GM23248 (cell line): ENCODE data around the gene VANGL1. TPM values are rescaled to one million over a fixed set of nuclear protein-coding genes. Genes with fewer than 3 reads are reported as not detected.
"Not testable (repeated sequence)": the region's sequence is repeated elsewhere in the genome, so short reads cannot be mapped to it uniquely, and the experiment has no call there.

Source experiments
- DNase-seq: peaks from one replicate; pipeline ENCODE4 v3.0.0-alpha.2; 2015
- H2AFZ ChIP-seq: fragments of 200-600 bp; sonication (generic); 2 replicates; pipeline ENCODE4 v1.6.1; 2016; ENCODE audit warnings: antibody characterized with exemption
- H3F3A ChIP-seq: fragments of 200-600 bp; sonication (generic); 2 replicates; pipeline ENCODE4 v1.6.1; 2016; ENCODE audit warnings: mild to moderate bottlenecking, antibody characterized with exemption, mixed run types; ENCODE audit not compliant: insufficient read depth
- H3K27ac ChIP-seq: fragments of 200-600 bp; sonication (generic); 2 replicates; pipeline ENCODE4 v1.5.1; 2016; ENCODE audit warnings: mild to moderate bottlenecking
- H3K27me3 ChIP-seq: fragments of 200-600 bp; sonication (generic); replicated peaks from 2 replicates; pipeline ENCODE4 v1.6.1; 2016; ENCODE audit warnings: mild to moderate bottlenecking; ENCODE audit not compliant: insufficient read depth
- H3K36me3 ChIP-seq: fragments of 200-600 bp; sonication (generic); 2 replicates; pipeline ENCODE4 v1.6.1; 2016; ENCODE audit warnings: low read depth, mild to moderate bottlenecking
- H3K4me1 ChIP-seq: fragments of 200-600 bp; sonication (generic); 2 replicates; pipeline ENCODE4 v1.6.1; 2016; ENCODE audit warnings: mild to moderate bottlenecking; ENCODE audit not compliant: insufficient read depth
- H3K4me2 ChIP-seq: fragments of 200-600 bp; sonication (generic); one replicate; pipeline ENCODE4 v1.6.1; 2016; ENCODE audit warnings: mild to moderate bottlenecking; ENCODE audit not compliant: unreplicated experiment
- H3K4me3 ChIP-seq: fragments of 200-600 bp; sonication (generic); 2 replicates; pipeline ENCODE4 v1.5.1; 2016; ENCODE audit warnings: mild to moderate bottlenecking
- H3K79me2 ChIP-seq: fragments of 200-600 bp; sonication (generic); 2 replicates; pipeline ENCODE4 v1.6.1; 2016; ENCODE audit warnings: mild to moderate bottlenecking; ENCODE audit not compliant: insufficient read depth
- H3K9ac ChIP-seq: fragments of 200-600 bp; sonication (generic); 2 replicates; pipeline ENCODE4 v1.6.1; 2016; ENCODE audit warnings: mild to moderate bottlenecking
- H3K9me2 ChIP-seq: fragments of 200-600 bp; sonication (generic); 2 replicates; pipeline ENCODE4 v1.6.1; 2016; ENCODE audit warnings: mixed run types, mild to moderate bottlenecking, moderate library complexity; ENCODE audit not compliant: insufficient read depth
- H3K9me3 ChIP-seq: fragments of 200-600 bp; sonication (generic); one replicate; pipeline ENCODE4 v1.6.1; 2017; ENCODE audit warnings: low read depth
- H4K20me1 ChIP-seq: fragments of 200-600 bp; sonication (generic); 2 replicates; pipeline ENCODE4 v1.6.0; 2016; ENCODE audit not compliant: insufficient read depth
- EZH2 ChIP-seq: fragments of 200-600 bp; sonication (generic); IDR thresholded peaks from 2 replicates; pipeline ENCODE4 v1.6.1; 2018; ENCODE audit warnings: antibody characterized with exemption, mild to moderate bottlenecking; ENCODE audit not compliant: insufficient read depth, poor library complexity, severe bottlenecking
- EZH2phosphoT487 ChIP-seq: fragments of 200-600 bp; sonication (generic); IDR thresholded peaks from 2 replicates; pipeline ENCODE4 v1.6.1; 2018; ENCODE audit warnings: antibody characterized with exemption, moderate library complexity, mild to moderate bottlenecking, low read depth; ENCODE audit not compliant: insufficient read depth
- WGBS, 2 experiments: methylation state at CpG; one replicate each; pipeline ENCODE4 v1.1.6; 2015 to 2017; ENCODE audit warnings: low lambda C conversion rate in 2 of 2, low coverage in 1 of 2; ENCODE audit errors: missing lambda C conversion rate in 2 of 2; 5-methylcytosine and 5-hydroxymethylcytosine counted together
- in situ Hi-C: fragments of 300-500 bp; cut with MboI; formaldehyde crosslinking; loops from 2 replicates; pipeline ENCODE4 v1.15.0; 2020
- polyA plus RNA-seq: library from polyadenylated mRNA; unstranded; fragments of >200 nt; fragmentation: Nextera tagmentation; extraction: Ambion mirVana; gene quantifications from 2 replicates; pipeline ENCODE4 v1.2.1, GENCODE V29; 2016
- total RNA-seq: library from RNA; depleted of rRNA; stranded (reverse); fragments of >200 nt; shearing (Covaris generic); gene quantifications from 2 replicates; pipeline ENCODE4 v1.2.3, GENCODE V29; 2014

The VANGL1 gene
- total and polyA plus RNA-seq, 2 experiments from 2014 or later, result 11.7 to 14.7 TPM

DNA sequence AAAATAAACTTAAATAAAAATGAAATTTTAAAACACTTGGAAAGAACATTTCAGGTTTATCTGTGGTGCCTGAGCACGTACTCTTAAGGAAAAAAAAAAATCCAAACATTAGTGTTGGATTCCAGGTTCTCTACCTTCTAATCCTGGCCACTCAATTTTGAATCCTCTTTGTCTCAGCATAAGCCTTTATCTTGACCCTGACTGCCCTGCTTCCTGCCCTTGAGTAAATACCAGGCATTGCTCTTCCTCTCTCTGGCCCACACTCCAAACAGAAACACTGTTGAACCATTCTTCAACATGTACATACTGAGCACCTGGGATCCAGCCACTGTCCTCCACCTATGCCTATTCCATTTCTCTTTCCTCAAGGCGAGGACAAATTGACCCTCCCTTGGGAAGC lies 11.4 kb upstream of the VANGL1 start:
- Histone ChIP-seq H3K4me2 (no peak overlapping the region), H3K9me3 (no peaks in the 10 kb centered on the region), H3K4me3 (no peak overlapping the region), H3K9ac (no peak overlapping the region), H3K36me3 (no peaks in the 10 kb centered on the region), H3K79me2 (no peaks in the 10 kb centered on the region), H2AFZ (no peak overlapping the region), H4K20me1 (no peaks in the 10 kb centered on the region), H3K9me2 (no peaks in the 10 kb centered on the region), H3F3A (no peaks in the 10 kb centered on the region), H3K4me1 (no peaks in the 10 kb centered on the region), H3K27me3 (peaks cover 8% of the 10 kb centered on the region; the same call in 1 of the 2 replicates), H3K27ac (no peak overlapping the region)
- in situ Hi-C loops, result no loop called here
- no peak for TF ChIP-seq EZH2phosphoT487
- TF ChIP-seq EZH2, result no peak
- DNase-seq, result no peak
- WGBS, 2 experiments, result 35 to 42% methylated on average over 2 of the region's 2 CpGs

DNA sequence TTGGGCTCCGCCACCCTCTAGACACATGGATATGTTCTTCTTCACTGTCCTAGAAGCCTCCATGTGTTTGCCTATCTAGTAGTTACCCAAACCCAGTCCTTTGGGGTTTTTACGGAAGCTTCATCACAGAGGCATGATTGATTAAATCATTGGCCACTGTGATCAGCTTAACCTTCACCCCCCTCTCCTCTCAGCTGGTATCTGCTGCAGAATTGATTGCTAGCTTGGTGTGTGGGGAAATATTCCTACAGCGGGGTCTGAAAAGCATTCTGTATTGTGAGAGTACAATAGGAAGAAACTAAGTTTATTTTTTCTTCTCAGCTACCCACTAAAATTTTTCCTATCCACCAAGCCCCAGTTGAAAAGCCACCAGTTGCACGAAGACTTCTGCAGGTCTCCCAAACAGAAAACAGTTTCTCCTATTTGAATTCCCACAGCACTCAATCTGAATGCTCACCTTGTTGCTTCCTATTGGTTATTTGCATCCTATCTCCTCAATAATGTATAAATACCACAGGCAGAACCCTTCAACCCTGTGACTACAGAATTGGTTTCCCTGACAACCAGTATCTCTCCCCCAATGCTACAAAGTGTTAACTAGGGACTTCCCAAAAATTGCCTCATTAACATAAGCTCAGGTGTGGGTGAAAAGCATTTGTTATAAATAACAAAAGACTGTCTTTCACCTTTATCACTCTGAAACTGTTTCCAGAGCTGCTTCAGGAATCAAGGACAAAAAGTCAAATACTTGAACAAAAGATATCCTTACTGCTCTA lies 9.3 kb upstream of the VANGL1 start:
- DNase-seq, result no peak
- Histone ChIP-seq H3K4me1 (no peaks in the 10 kb centered on the region), H3K36me3 (no peaks in the 10 kb centered on the region), H3F3A (no peaks in the 10 kb centered on the region), H3K27me3 (peaks cover 8% of the 10 kb centered on the region; the same call in 1 of the 2 replicates), H3K9me2 (no peaks in the 10 kb centered on the region), H4K20me1 (no peaks in the 10 kb centered on the region), H3K79me2 (no peaks in the 10 kb centered on the region), H3K4me2 (no peak overlapping the region), H3K9me3 (no peaks in the 10 kb centered on the region), H3K4me3 (no peak overlapping the region), H3K27ac (no peak overlapping the region), H3K9ac (no peak overlapping the region), H2AFZ (no peak overlapping the region)
- no peak for TF ChIP-seq EZH2phosphoT487
- no peak for TF ChIP-seq EZH2
- in situ Hi-C loops, result no loop called here
- WGBS, 2 experiments, result 58 to 59% methylated on average over 4 of the region's 4 CpGs

- H3K9ac ChIP-seq, H3K79me2 ChIP-seq, H3K4me3 ChIP-seq, H3K4me1 ChIP-seq, H3K27ac ChIP-seq, in situ Hi-C loops, DNase-seq, H3K4me2 ChIP-seq, H3K9me3 ChIP-seq, H3K27me3 ChIP-seq, H3K36me3 ChIP-seq, H4K20me1 ChIP-seq, H2AFZ ChIP-seq, H3K9me2 ChIP-seq, H3F3A ChIP-seq: not testable (repeated sequence)
- WGBS, 2 experiments, result 29 to 45% methylated on average over 1 of the region's 1 CpG
Measured at GRCh38 chr1:115633606-115634005, 8.2 kb upstream of the VANGL1 start.

GRCh38 chr1:115637247-115637646 lies 4.5 kb upstream of the VANGL1 start:
- H2AFZ ChIP-seq, H3K9ac ChIP-seq, H3K9me3 ChIP-seq, DNase-seq, in situ Hi-C loops, H3K27ac ChIP-seq, H3K4me1 ChIP-seq, H3K27me3 ChIP-seq, H4K20me1 ChIP-seq, H3K79me2 ChIP-seq, H3F3A ChIP-seq, H3K9me2 ChIP-seq, H3K4me3 ChIP-seq, H3K4me2 ChIP-seq, H3K36me3 ChIP-seq: not testable (repeated sequence)
- WGBS, 2 experiments, result 50 to 58% methylated on average over 1 of the region's 1 CpG

DNA sequence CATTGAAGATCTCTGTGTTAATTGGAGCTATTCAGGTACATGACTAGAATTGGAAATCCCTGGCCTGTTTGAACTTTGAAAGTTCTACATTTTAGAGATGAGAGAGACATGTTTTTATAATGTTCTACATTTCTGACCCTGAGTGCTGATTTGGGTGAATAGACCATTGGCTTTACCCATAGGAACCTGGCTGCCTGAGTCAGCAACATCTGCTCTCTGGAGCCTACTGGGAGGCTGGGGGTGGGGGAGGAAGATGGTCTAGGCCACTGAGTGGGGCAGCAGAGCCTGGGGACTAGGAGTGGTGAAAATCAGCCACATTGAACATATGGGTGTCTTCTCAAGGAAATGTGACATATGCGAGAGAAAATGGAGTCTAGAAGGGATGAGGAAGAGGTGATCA lies 1.4 kb upstream of the VANGL1 start:
- Histone ChIP-seq H3K27me3 (no peaks in the 10 kb centered on the region), H3K4me3 (no peak overlapping the region), H3F3A (peaks cover 10% of the 10 kb centered on the region; the same call in 1 of the 2 replicates), H3K36me3 (no peaks in the 10 kb centered on the region), H3K27ac (no peak overlapping the region), H3K9ac (no peak overlapping the region), H3K79me2 (peaks cover 26% of the 10 kb centered on the region), H2AFZ (no peak overlapping the region), H4K20me1 (no peaks in the 10 kb centered on the region), H3K4me2 (no peak overlapping the region), H3K4me1 (peaks cover 9% of the 10 kb centered on the region), H3K9me2 (no peaks in the 10 kb centered on the region), H3K9me3 (no peaks in the 10 kb centered on the region)
- 100% methylated on average over 1 of the region's 1 CpG for WGBS, 2 experiments
- in situ Hi-C loops, result no loop called here
- TF ChIP-seq EZH2phosphoT487, result no peak
- TF ChIP-seq EZH2, result no peak
- no peak for DNase-seq
